Subcutaneous adipose tissue (tissue), 4 donors: Measurements from ENCODE around the gene EREG. TPM values are rescaled to one million over a fixed set of nuclear protein-coding genes. Genes with fewer than 3 reads are reported as not detected.

Source experiments
- total RNA-seq, 4 donors: library from RNA; depleted of rRNA; stranded (reverse); fragments of >200 nt; gene quantifications; one replicate each; pipeline ENCODE4 v1.1.0, GENCODE V29; 2016
- TF ChIP-seq, protein P1 (sequence below): fragments of 450-650 bp; IDR thresholded peaks from one replicate; pipeline ENCODE4 v1.5.1; 2016; ENCODE audit warnings: low read depth, mild to moderate bottlenecking, control low read depth, antibody characterized with exemption, moderate library complexity

The EREG gene
- total RNA-seq, 4 donors from 2014 or later: 0.57 to 9.2 (median 2.3) TPM

DNA sequence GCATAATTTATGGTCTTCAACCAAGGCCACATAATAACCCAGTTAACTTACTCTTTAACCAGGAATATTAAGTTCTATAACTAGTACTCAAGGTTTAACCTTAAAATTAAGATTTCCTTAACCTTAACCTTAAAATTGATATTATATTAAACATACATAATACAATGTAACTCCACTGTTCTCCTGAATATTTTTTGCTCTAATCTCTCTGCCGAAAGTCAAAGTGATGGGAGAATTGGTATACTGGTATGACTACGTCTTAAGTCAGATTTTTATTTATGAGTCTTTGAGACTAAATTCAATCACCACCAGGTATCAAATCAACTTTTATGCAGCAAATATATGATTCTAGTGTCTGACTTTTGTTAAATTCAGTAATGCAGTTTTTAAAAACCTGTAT lies 22.8 kb downstream of the EREG start:
- TF ChIP-seq, protein P1, sequence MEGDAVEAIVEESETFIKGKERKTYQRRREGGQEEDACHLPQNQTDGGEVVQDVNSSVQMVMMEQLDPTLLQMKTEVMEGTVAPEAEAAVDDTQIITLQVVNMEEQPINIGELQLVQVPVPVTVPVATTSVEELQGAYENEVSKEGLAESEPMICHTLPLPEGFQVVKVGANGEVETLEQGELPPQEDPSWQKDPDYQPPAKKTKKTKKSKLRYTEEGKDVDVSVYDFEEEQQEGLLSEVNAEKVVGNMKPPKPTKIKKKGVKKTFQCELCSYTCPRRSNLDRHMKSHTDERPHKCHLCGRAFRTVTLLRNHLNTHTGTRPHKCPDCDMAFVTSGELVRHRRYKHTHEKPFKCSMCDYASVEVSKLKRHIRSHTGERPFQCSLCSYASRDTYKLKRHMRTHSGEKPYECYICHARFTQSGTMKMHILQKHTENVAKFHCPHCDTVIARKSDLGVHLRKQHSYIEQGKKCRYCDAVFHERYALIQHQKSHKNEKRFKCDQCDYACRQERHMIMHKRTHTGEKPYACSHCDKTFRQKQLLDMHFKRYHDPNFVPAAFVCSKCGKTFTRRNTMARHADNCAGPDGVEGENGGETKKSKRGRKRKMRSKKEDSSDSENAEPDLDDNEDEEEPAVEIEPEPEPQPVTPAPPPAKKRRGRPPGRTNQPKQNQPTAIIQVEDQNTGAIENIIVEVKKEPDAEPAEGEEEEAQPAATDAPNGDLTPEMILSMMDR: no peak

DNA sequence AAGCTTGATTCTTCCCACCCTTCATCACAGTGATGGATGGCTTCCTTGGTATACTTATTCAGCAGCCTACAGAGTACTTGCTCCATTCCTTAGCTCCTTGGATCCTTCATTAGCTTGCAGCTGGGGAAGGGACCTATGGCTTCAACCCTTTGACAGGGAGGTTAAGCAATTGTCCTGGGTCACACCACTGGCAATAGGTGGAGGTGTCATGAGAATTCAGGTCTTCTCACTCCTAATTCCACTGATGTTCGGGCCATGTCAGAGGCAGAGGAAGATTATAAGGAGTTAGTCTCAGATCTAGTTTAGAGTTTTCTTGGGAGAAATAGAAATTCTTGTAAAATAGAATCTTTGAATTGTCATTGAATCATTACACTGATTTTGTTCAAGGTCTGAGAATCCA lies 24.5 kb downstream of the EREG start:
- TF ChIP-seq, protein P1: no peak

DNA sequence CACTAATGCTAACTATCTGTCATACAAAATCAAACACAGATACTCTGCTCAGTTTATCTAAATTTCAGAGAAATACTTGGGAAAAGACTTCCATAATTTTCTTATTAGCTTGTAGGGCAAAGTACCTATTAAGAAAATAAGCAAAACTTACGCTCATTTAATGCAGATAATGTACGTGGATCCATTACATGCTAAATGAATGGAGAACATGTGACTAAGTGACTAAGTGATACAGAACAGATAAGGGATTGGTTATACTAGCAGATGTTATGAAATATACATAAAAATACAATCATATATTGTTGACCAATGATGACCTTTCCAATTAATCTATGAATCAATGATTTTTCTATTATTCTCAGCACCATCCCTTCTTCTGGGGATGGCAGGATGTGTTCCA lies 25.7 kb downstream of the EREG start:
- TF ChIP-seq, protein P1: no peak

DNA sequence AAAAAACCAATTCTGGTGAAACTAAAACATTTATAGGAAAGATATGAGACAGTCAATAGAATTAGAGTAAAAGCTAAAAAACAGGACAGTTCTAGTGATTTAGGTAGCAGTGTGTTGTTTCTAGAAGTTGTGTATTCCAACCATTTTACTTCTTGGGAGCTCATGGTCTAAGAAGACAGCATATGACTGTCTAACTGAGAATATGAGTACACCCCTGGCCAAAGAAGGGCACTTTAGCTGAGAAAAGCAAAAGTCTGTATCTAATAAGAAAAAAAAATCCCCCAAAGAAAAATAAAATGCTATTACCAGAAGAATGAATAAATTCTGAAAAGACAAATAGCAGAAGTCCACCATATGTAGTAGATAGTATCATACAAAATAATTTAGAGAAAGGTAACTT lies 26.4 kb downstream of the EREG start:
- TF ChIP-seq, protein P1: no peak

DNA sequence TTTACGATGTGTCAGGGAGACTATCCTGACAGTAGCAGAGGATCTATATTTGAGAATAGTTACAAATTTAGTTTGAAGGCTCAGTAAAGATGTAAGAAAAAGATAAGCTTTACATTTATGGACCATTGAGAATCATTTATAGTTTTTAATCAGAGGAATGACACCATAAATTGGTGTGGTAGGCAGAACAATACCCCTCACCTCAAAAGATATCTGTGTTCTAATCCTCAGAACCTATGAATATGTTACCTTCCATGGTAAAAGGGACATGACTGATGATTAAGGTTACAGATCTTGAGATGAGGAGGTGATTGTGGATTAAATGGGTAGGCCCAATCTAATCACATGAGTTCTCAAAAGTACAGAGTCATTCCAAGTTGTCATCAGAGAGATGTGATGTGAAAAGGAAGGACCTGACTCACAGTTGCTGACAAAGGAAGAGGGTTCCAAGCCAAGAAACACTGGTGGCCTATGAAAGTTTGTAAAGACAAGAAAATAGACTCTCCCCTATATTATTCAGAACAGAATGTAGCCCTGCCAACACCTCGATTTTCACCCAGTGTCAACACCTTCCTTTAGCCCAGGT lies 27.0 kb downstream of the EREG start:
- TF ChIP-seq, protein P1: no peak

DNA sequence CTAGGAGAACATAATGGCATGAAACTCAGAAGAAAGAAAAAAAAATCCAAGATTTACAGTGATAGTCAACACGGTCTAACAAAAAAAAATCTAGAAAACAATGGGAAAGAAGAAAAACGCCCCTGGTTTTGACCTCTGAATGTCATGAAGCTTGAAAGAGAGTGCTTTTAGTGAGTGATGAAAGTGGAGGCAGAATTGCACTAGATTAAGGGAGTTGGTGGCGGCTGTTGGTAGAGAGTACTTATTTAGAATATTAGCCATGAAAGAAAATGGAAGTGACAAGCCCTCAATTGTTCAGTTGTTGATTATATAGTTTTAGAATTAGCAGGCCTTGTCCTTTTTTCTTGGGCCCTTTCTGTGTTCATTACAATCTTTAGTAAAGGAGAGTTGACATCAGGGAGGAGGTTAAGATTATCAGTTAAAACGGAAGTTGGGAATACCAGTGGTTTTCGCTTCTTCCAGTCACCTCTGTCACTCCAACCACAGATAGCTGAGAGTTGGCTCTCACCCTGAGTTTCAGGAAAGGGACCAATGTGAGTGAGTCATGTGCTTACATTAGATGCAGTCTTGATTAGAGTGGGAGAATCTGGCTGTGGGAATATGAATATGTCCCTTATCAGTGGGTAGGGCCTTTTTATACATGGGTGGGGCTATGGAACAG lies 29.7 kb downstream of the EREG start:
- TF ChIP-seq, protein P1: no peak

DNA sequence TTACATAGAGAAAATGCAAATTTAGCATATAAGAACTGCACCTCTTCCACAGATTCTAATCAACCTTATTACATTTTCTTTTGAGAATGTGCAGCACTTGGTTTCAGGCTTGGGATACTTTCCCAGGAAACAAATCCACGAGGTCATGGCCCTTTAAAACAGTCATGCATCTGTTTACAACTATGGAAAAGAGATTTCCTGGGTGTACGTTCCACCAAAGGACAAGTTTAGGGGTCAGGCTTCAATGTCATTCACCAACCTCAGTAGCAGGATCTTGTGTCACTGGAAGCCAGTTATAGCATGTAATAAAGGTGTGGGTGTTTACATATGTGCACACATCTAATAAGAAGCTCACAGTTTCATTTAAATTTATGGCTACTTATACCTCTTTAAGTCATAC lies 30.7 kb downstream of the EREG start:
- TF ChIP-seq, protein P1: no peak
